WERI-Rb-1 (cell line): ENCODE measurements around the gene TGFBI.

Experiments used
- DNase-seq: peaks from one replicate; pipeline ENCODE4 v3.0.0-alpha.2; 2020
- H3K27ac ChIP-seq: fragments of 250-450 bp; sonication (Bioruptor Pico); 2 replicates; pipeline ENCODE4 v1.5.1; 2020; ENCODE audit warnings: mild to moderate bottlenecking, moderate library complexity
- H3K27me3 ChIP-seq: fragments of 250-450 bp; sonication (Bioruptor Pico); 2 replicates; pipeline ENCODE4 v1.5.1; 2021; ENCODE audit warnings: mild to moderate bottlenecking, low read depth, moderate library complexity; ENCODE audit not compliant: insufficient read depth, severe bottlenecking
- H3K36me3 ChIP-seq: fragments of 250-450 bp; sonication (Bioruptor Pico); 2 replicates; pipeline ENCODE4 v1.5.1; 2020; ENCODE audit warnings: mild to moderate bottlenecking, moderate library complexity
- H3K4me3 ChIP-seq: 2 replicates; pipeline ENCODE4 v1.5.1; 2011; ENCODE audit warnings: low read depth, mild to moderate bottlenecking, control low read depth, low read length
- H3K9me3 ChIP-seq: fragments of 250-450 bp; sonication (Bioruptor Pico); 2 replicates; pipeline ENCODE4 v1.5.1; 2021; ENCODE audit warnings: mild to moderate bottlenecking, moderate library complexity; ENCODE audit not compliant: severe bottlenecking
- CTCF ChIP-seq: IDR thresholded peaks from 2 replicates; pipeline ENCODE4 v1.5.1; 2011; ENCODE audit warnings: low read depth, mild to moderate bottlenecking, control low read depth, inconsistent platforms, low read length

Gene TGFBI

GRCh38 chr5:135993880-135994636 is 34.7 kb upstream of the TGFBI start:
- H3K27ac ChIP-seq: no peak overlapping the region
- no peaks in the 10 kb centered on the region for H3K36me3 ChIP-seq
- no peak for DNase-seq
- no peak overlapping the region for H3K4me3 ChIP-seq
- H3K27me3 ChIP-seq: no peaks in the 10 kb centered on the region
- H3K9me3 ChIP-seq: no peaks in the 10 kb centered on the region
- no peak for TF ChIP-seq CTCF

- Histone ChIP-seq H3K27ac (no peak overlapping the region), H3K27me3 (no peaks in the 10 kb centered on the region), H3K4me3 (no peak overlapping the region), H3K36me3 (no peaks in the 10 kb centered on the region), H3K9me3 (no peaks in the 10 kb centered on the region)
- no peak for DNase-seq
- no peak for TF ChIP-seq CTCF
Measured at GRCh38 chr5:135995976-135996375, 32.8 kb upstream of the TGFBI start.

GRCh38 chr5:135996611-135997010 is 32.2 kb upstream of the TGFBI start:
- Histone ChIP-seq H3K9me3 (no peaks in the 10 kb centered on the region), H3K27ac (no peak overlapping the region), H3K27me3 (no peaks in the 10 kb centered on the region), H3K4me3 (no peak overlapping the region), H3K36me3 (no peaks in the 10 kb centered on the region)
- DNase-seq: no peak
- no peak for TF ChIP-seq CTCF

- Histone ChIP-seq H3K9me3 (no peaks in the 10 kb centered on the region), H3K27ac (no peak overlapping the region), H3K36me3 (no peaks in the 10 kb centered on the region), H3K27me3 (no peaks in the 10 kb centered on the region), H3K4me3 (no peak overlapping the region)
- DNase-seq: no peak
- TF ChIP-seq CTCF: no peak
Measured at GRCh38 chr5:135997673-135998335, 31.0 kb upstream of the TGFBI start.

GRCh38 chr5:135998889-135999288 is 29.9 kb upstream of the TGFBI start:
- Histone ChIP-seq H3K36me3 (no peaks in the 10 kb centered on the region), H3K4me3 (no peak overlapping the region), H3K9me3 (no peaks in the 10 kb centered on the region), H3K27ac (no peak overlapping the region), H3K27me3 (no peaks in the 10 kb centered on the region)
- TF ChIP-seq CTCF: no peak
- DNase-seq: no peak
